ENCODE results near the gene IQCF5.
"Not testable (repeated sequence)": the region's sequence is repeated elsewhere in the genome, so short reads cannot be mapped to it uniquely, and the experiment has no call there.

The IQCF5 gene

GRCh38 chr3:51860703-51861665 is 14.4 kb downstream of the IQCF5 start, which contains the start of gene IQCF2:
Gene IQCF2 (plus strand): TSS chr3:51861615. CDS start chr3:51861667, 52 bp downstream.
- Histone ChIP-seq H3K14ac (ENCODE audit: low read length) (no peak within 1 kb of the TSS), H4K91ac (ENCODE audit: low read depth, low read length, poor library complexity) (no peak within 1 kb of the TSS), H3K18ac (ENCODE audit: low read length) (no peak within 1 kb of the TSS), H3K27me3 (ENCODE audit: control insufficient read depth in 3 of 3, insufficient read depth in 3 of 3, low read depth in 1 of 3, low read length in 3 of 3) (no peaks in the 10 kb centered on the region), H3K79me1 (ENCODE audit: low read depth, low read length) (no peaks in the 10 kb centered on the region), H2BK120ac (ENCODE audit: low read depth, low read length) (no peak within 1 kb of the TSS), H2BK12ac (ENCODE audit: low read length) (no peak within 1 kb of the TSS), H3K4me3 (ENCODE audit: low read length in 2 of 2) (no peak within 1 kb of the TSS), H2BK15ac (ENCODE audit: low read length) (no peak within 1 kb of the TSS), H3K4me1 (ENCODE audit: control insufficient read depth in 2 of 2, insufficient read depth in 1 of 2, low read depth in 1 of 2, low read length in 2 of 2) (no peaks in the 10 kb centered on the region), H3K4ac (ENCODE audit: low read length) (no peak within 1 kb of the TSS), H3K9me3 (replicated peaks in 1 of 2; ENCODE audit: control insufficient read depth in 2 of 2, insufficient read depth in 1 of 2, low read depth in 1 of 2, low read length in 2 of 2) (no peaks in the 10 kb centered on the region), H3K27ac (replicated peaks; ENCODE audit: low read length) (no peak within 1 kb of the TSS), H3K9ac (ENCODE audit: low read depth, low read length, poor library complexity) (no peak within 1 kb of the TSS), H2AFZ (ENCODE audit: low read length) (no peak within 1 kb of the TSS), H4K8ac (ENCODE audit: low read depth, low read length) (no peak within 1 kb of the TSS), H2AK5ac (ENCODE audit: low read depth, low read length) (no peak within 1 kb of the TSS), H2BK5ac (ENCODE audit: low read length) (no peak within 1 kb of the TSS), H3K4me2 (ENCODE audit: insufficient read depth, low read length, poor library complexity, severe bottlenecking) (no peak within 1 kb of the TSS), H3K36me3 (replicated peaks in 1 of 2; ENCODE audit: control insufficient read depth in 2 of 2, insufficient read depth in 2 of 2, low read length in 2 of 2) (no peaks in the 10 kb centered on the region), H3K23ac (ENCODE audit: low read depth, low read length, poor library complexity) (no peak within 1 kb of the TSS)
- DNase-seq (ENCODE audit: low spot score) = no peak
- no CpG with 5 or more reads among the region's 7 CpGs for WGBS, 2 donors (ENCODE audit: extremely low coverage in 2 of 2, insufficient read length in 2 of 2, insufficient replicate concordance in 1 of 2)

GRCh38 chr3:51855411-51855810 is 20.0 kb downstream of the IQCF5 start:
- not testable (repeated sequence) for H3K4me2 ChIP-seq (ENCODE audit: insufficient read depth, low read length, poor library complexity, severe bottlenecking); H2AFZ ChIP-seq (ENCODE audit: low read length); DNase-seq (ENCODE audit: low spot score); H3K14ac ChIP-seq (ENCODE audit: low read length); H2AK5ac ChIP-seq (ENCODE audit: low read depth, low read length); H2BK5ac ChIP-seq (ENCODE audit: low read length); H4K91ac ChIP-seq (ENCODE audit: low read depth, low read length, poor library complexity); H3K4me1 ChIP-seq (ENCODE audit: control insufficient read depth in 2 of 2, insufficient read depth in 1 of 2, low read depth in 1 of 2, low read length in 2 of 2); H3K79me1 ChIP-seq (ENCODE audit: low read depth, low read length); H3K27ac ChIP-seq (replicated peaks; ENCODE audit: low read length); H3K18ac ChIP-seq (ENCODE audit: low read length); H4K8ac ChIP-seq (ENCODE audit: low read depth, low read length); H3K9me3 ChIP-seq (replicated peaks in 1 of 2; ENCODE audit: control insufficient read depth in 2 of 2, insufficient read depth in 1 of 2, low read depth in 1 of 2, low read length in 2 of 2); H3K4me3 ChIP-seq (ENCODE audit: low read length in 2 of 2); H2BK120ac ChIP-seq (ENCODE audit: low read depth, low read length); H3K36me3 ChIP-seq (replicated peaks in 1 of 2; ENCODE audit: control insufficient read depth in 2 of 2, insufficient read depth in 2 of 2, low read length in 2 of 2); H3K9ac ChIP-seq (ENCODE audit: low read depth, low read length, poor library complexity); H2BK12ac ChIP-seq (ENCODE audit: low read length); H2BK15ac ChIP-seq (ENCODE audit: low read length); H3K4ac ChIP-seq (ENCODE audit: low read length); H3K23ac ChIP-seq (ENCODE audit: low read depth, low read length, poor library complexity); H3K27me3 ChIP-seq (ENCODE audit: control insufficient read depth in 3 of 3, insufficient read depth in 3 of 3, low read depth in 1 of 3, low read length in 3 of 3)
- no CpG with 5 or more reads among the region's 1 CpG for WGBS, 2 donors (ENCODE audit: extremely low coverage in 2 of 2, insufficient read length in 2 of 2, insufficient replicate concordance in 1 of 2)

GRCh38 chr3:51845129-51845528 is 30.3 kb downstream of the IQCF5 start:
- no peak overlapping the region for H2BK15ac ChIP-seq (ENCODE audit: low read length)
- no peaks in the 10 kb centered on the region for H3K36me3 ChIP-seq (replicated peaks in 1 of 2; ENCODE audit: control insufficient read depth in 2 of 2, insufficient read depth in 2 of 2, low read length in 2 of 2)
- H2BK5ac ChIP-seq (ENCODE audit: low read length) = no peak overlapping the region
- H2AK5ac ChIP-seq (ENCODE audit: low read depth, low read length) = no peak overlapping the region
- no peak overlapping the region for H3K23ac ChIP-seq (ENCODE audit: low read depth, low read length, poor library complexity)
- peaks cover 0 to 2% of the 10 kb centered on the region in 2 donors for H3K9me3 ChIP-seq (replicated peaks in 1 of 2; ENCODE audit: control insufficient read depth in 2 of 2, insufficient read depth in 1 of 2, low read depth in 1 of 2, low read length in 2 of 2)
- no peaks in the 10 kb centered on the region for H3K27me3 ChIP-seq (ENCODE audit: control insufficient read depth in 3 of 3, insufficient read depth in 3 of 3, low read depth in 1 of 3, low read length in 3 of 3)
- H4K8ac ChIP-seq (ENCODE audit: low read depth, low read length) = no peak overlapping the region
- no peak overlapping the region for H3K4me2 ChIP-seq (ENCODE audit: insufficient read depth, low read length, poor library complexity, severe bottlenecking)
- no peak overlapping the region for H3K4me3 ChIP-seq (ENCODE audit: low read length in 2 of 2)
- no peak overlapping the region for H3K9ac ChIP-seq (ENCODE audit: low read depth, low read length, poor library complexity)
- no peak overlapping the region for H2BK12ac ChIP-seq (ENCODE audit: low read length)
- no peak overlapping the region for H3K18ac ChIP-seq (ENCODE audit: low read length)
- DNase-seq (ENCODE audit: low spot score) = no peak
- no peak overlapping the region for H4K91ac ChIP-seq (ENCODE audit: low read depth, low read length, poor library complexity)
- H2BK120ac ChIP-seq (ENCODE audit: low read depth, low read length) = no peak overlapping the region
- H3K4me1 ChIP-seq (ENCODE audit: control insufficient read depth in 2 of 2, insufficient read depth in 1 of 2, low read depth in 1 of 2, low read length in 2 of 2) = no peaks in the 10 kb centered on the region
- no peak overlapping the region for H3K27ac ChIP-seq (replicated peaks; ENCODE audit: low read length)
- no peak overlapping the region for H3K14ac ChIP-seq (ENCODE audit: low read length)
- no CpG with 5 or more reads among the region's 7 CpGs for WGBS, 2 donors (ENCODE audit: extremely low coverage in 2 of 2, insufficient read length in 2 of 2, insufficient replicate concordance in 1 of 2)
- H3K79me1 ChIP-seq (ENCODE audit: low read depth, low read length) = no peaks in the 10 kb centered on the region
- H3K4ac ChIP-seq (ENCODE audit: low read length) = no peak overlapping the region
- H2AFZ ChIP-seq (ENCODE audit: low read length) = peak overlapping the region; percentile 67

GRCh38 chr3:51836606-51837005 is 38.8 kb downstream of the IQCF5 start:
- H4K8ac ChIP-seq (ENCODE audit: low read depth, low read length) = no peak overlapping the region
- H3K23ac ChIP-seq (ENCODE audit: low read depth, low read length, poor library complexity) = no peak overlapping the region
- WGBS, 2 donors (ENCODE audit: extremely low coverage in 2 of 2, insufficient read length in 2 of 2, insufficient replicate concordance in 1 of 2) = no CpG with 5 or more reads among the region's 5 CpGs

More at GRCh38 chr3:51836606-51837005, 38.8 kb downstream of the IQCF5 start:
- Histone ChIP-seq H2BK12ac (ENCODE audit: low read length) (no peak overlapping the region), H2BK120ac (ENCODE audit: low read depth, low read length) (no peak overlapping the region), H3K4ac (ENCODE audit: low read length) (no peak overlapping the region), H2AK5ac (ENCODE audit: low read depth, low read length) (no peak overlapping the region), H3K27ac (replicated peaks; ENCODE audit: low read length) (no peak overlapping the region), H3K14ac (ENCODE audit: low read length) (no peak overlapping the region), H3K79me1 (ENCODE audit: low read depth, low read length) (no peaks in the 10 kb centered on the region), H2BK15ac (ENCODE audit: low read length) (no peak overlapping the region), H2AFZ (ENCODE audit: low read length) (no peak overlapping the region), H3K36me3 (replicated peaks in 1 of 2; ENCODE audit: control insufficient read depth in 2 of 2, insufficient read depth in 2 of 2, low read length in 2 of 2) (no peaks in the 10 kb centered on the region), H4K91ac (ENCODE audit: low read depth, low read length, poor library complexity) (no peak overlapping the region), H3K4me3 (ENCODE audit: low read length in 2 of 2) (no peak overlapping the region), H3K9ac (ENCODE audit: low read depth, low read length, poor library complexity) (no peak overlapping the region), H3K4me1 (ENCODE audit: control insufficient read depth in 2 of 2, insufficient read depth in 1 of 2, low read depth in 1 of 2, low read length in 2 of 2) (no peaks in the 10 kb centered on the region), H3K4me2 (ENCODE audit: insufficient read depth, low read length, poor library complexity, severe bottlenecking) (no peak overlapping the region), H3K18ac (ENCODE audit: low read length) (no peak overlapping the region), H3K9me3 (replicated peaks in 1 of 2; ENCODE audit: control insufficient read depth in 2 of 2, insufficient read depth in 1 of 2, low read depth in 1 of 2, low read length in 2 of 2) (no peaks in the 10 kb centered on the region), H2BK5ac (ENCODE audit: low read length) (no peak overlapping the region), H3K27me3 (ENCODE audit: control insufficient read depth in 3 of 3, insufficient read depth in 3 of 3, low read depth in 1 of 3, low read length in 3 of 3) (no peaks in the 10 kb centered on the region)
- DNase-seq (ENCODE audit: low spot score) = no peak

Measured in neuronal stem cell (in vitro differentiated cells).